ENCODE measurements around the gene DNAJB7.
"Not testable (repeated sequence)": the region's sequence is repeated elsewhere in the genome, so short reads cannot be mapped to it uniquely, and the experiment has no call there.

DNAJB7 gene

GRCh38 chr22:40878922-40879321 is 17.0 kb upstream of the DNAJB7 start:
- DNase-seq (ENCODE audit: low spot score) = no peak
- TF ChIP-seq, protein P1, sequence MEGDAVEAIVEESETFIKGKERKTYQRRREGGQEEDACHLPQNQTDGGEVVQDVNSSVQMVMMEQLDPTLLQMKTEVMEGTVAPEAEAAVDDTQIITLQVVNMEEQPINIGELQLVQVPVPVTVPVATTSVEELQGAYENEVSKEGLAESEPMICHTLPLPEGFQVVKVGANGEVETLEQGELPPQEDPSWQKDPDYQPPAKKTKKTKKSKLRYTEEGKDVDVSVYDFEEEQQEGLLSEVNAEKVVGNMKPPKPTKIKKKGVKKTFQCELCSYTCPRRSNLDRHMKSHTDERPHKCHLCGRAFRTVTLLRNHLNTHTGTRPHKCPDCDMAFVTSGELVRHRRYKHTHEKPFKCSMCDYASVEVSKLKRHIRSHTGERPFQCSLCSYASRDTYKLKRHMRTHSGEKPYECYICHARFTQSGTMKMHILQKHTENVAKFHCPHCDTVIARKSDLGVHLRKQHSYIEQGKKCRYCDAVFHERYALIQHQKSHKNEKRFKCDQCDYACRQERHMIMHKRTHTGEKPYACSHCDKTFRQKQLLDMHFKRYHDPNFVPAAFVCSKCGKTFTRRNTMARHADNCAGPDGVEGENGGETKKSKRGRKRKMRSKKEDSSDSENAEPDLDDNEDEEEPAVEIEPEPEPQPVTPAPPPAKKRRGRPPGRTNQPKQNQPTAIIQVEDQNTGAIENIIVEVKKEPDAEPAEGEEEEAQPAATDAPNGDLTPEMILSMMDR (IDR thresholded peaks at IDR 0.05; ENCODE audit: extremely low read depth, missing control alignments) = no peak

DNA sequence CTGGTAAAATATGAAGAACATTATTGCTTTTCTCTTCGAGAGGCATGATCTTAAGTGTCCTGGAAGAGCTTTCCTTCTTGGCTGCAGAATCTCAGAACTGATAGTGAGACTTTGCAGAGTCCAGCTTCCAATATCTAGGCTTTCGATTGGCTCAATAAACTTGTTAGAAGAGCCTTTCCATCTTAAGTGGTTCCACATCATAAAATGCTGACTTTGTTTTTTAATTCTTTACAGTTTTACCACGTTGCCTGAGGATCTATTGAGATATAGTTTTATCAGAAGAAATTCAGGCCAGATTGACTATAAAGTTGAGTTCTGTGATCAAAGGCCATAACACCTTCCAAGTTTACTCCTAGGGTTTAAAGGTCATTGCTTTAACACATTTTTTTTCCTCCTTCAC is 15.6 kb upstream of the DNAJB7 start:
- DNase-seq (ENCODE audit: low spot score) = no peak
- TF ChIP-seq, protein P1 (IDR thresholded peaks at IDR 0.05; ENCODE audit: extremely low read depth, missing control alignments) = no peak

DNA sequence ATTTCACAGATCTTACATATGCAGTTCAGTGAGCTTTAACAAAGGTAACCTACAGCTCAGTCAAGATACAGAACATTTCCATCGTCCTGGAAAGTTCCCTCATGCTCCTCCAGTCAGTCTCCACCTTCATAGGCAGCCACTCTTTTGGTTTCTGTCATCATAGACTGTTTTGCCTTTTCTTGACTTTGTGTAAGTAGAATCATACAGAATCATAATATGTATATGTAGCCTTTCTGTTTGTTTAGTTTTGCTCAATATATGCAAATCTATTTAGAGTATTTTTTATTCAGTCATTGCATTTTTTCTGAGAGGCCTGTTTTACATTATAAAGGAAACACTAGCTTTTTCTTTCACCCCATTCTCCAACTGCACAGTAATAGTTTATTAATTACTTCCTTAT is 15.0 kb upstream of the DNAJB7 start:
- DNase-seq (ENCODE audit: low spot score) = no peak
- TF ChIP-seq, protein P1 (IDR thresholded peaks at IDR 0.05; ENCODE audit: extremely low read depth, missing control alignments) = no peak

- DNase-seq (ENCODE audit: low spot score) = no peak
- TF ChIP-seq, protein P1 (IDR thresholded peaks at IDR 0.05; ENCODE audit: extremely low read depth, missing control alignments) = no peak
Measured at GRCh38 chr22:40875111-40875510, 13.2 kb upstream of the DNAJB7 start.

- DNase-seq (ENCODE audit: low spot score) = no peak
- TF ChIP-seq, protein P1 (IDR thresholded peaks at IDR 0.05; ENCODE audit: extremely low read depth, missing control alignments) = no peak
Measured at GRCh38 chr22:40874016-40874415, 12.1 kb upstream of the DNAJB7 start.

GRCh38 chr22:40868379-40868778 is 6.5 kb upstream of the DNAJB7 start:
- not testable (repeated sequence) for DNase-seq (ENCODE audit: low spot score)

GRCh38 chr22:40867109-40867508 is 5.2 kb upstream of the DNAJB7 start:
- TF ChIP-seq, protein P1 (IDR thresholded peaks at IDR 0.05; ENCODE audit: extremely low read depth, missing control alignments) = no peak
- no peak for DNase-seq (ENCODE audit: low spot score)

- DNase-seq (ENCODE audit: low spot score) = no peak
- TF ChIP-seq, protein P1 (IDR thresholded peaks at IDR 0.05; ENCODE audit: extremely low read depth, missing control alignments) = no peak
Measured at GRCh38 chr22:40862537-40862936, 624 bp upstream of the DNAJB7 start.
